H1 (cell line): ENCODE results near the gene CD300C. TPM values are rescaled to one million over a fixed set of nuclear protein-coding genes. Genes with fewer than 3 reads are reported as not detected.

Source experiments
- NANOG ChIP-seq: IDR thresholded peaks from 2 replicates; pipeline ENCODE4 v1.6.1; 2011; ENCODE audit warnings: low read length, low read depth, mild to moderate bottlenecking, inconsistent platforms; ENCODE audit not compliant: insufficient read depth, poor library complexity, severe bottlenecking
- PHF8 ChIP-seq: fragments of 200-600 bp; sonication (generic); conservative IDR thresholded peaks from 2 replicates; pipeline ENCODE4 v1.7.1; 2012; ENCODE audit warnings: low read depth, mild to moderate bottlenecking, inconsistent platforms, low read length, moderate library complexity
- polyA plus RNA-seq, 7 experiments: library from polyadenylated mRNA; depleted of rRNA in 3 of 7; stranded (reverse) in 5 of 7; unstranded in 2 of 7; fragments of >200 nt in 5 of 7; fragments of 200-250 nt in 2 of 7; gene quantifications; 1 replicate in 5 of 7; 2 replicates in 1 of 7; 4 replicates in 1 of 7; pipeline versions ENCODE4 v1.2.1 to v1.2.3, GENCODE V29; 2011 to 2013; ENCODE audit warnings: missing spikeins in 2 of 7, mixed read lengths in 2 of 7
- total RNA-seq: library from RNA; stranded (reverse); fragmentation: NEBNext Ultra II Directional; extraction: Animal tissue kit (Norgen Biotek cat#: 25700); gene quantifications from 2 replicates; pipeline ENCODE4 v1.2.1, GENCODE V29; 2021
- TF ChIP-seq, protein P1 (sequence below): fragments of 300-600 bp; sonication (generic); IDR thresholded peaks from 2 replicates; pipeline ENCODE4 v1.7.1; 2012; ENCODE audit warnings: low read length, moderate library complexity, mild to moderate bottlenecking, inconsistent platforms; ENCODE audit not compliant: insufficient replicate concordance

CD300C gene
- total and polyA plus RNA-seq, 2 of the 8 experiments (the other 6 are each of a cell fraction or from before 2014, with no cell fraction given): not detected

DNA sequence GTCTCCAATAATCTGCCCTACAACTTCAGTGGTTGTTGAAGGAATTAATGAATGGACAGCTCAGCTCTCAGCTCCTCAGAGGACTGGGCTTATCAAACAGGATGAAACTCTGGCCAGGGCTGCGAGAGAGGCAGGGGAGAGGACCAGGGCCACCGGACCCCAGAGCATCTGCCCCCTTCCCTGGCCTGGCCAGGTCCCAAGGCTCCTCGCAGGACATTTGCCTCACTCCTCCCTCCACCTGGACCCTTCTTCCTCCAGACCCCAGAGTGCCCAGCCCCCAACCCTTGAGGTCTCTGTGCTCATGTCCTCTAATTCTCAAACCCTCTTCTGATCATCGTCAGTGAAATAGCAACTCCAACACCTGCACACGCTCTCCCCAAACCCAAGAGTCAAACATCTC is 3.7 kb downstream of the CD300C start (continued):
- TF ChIP-seq, protein P1, sequence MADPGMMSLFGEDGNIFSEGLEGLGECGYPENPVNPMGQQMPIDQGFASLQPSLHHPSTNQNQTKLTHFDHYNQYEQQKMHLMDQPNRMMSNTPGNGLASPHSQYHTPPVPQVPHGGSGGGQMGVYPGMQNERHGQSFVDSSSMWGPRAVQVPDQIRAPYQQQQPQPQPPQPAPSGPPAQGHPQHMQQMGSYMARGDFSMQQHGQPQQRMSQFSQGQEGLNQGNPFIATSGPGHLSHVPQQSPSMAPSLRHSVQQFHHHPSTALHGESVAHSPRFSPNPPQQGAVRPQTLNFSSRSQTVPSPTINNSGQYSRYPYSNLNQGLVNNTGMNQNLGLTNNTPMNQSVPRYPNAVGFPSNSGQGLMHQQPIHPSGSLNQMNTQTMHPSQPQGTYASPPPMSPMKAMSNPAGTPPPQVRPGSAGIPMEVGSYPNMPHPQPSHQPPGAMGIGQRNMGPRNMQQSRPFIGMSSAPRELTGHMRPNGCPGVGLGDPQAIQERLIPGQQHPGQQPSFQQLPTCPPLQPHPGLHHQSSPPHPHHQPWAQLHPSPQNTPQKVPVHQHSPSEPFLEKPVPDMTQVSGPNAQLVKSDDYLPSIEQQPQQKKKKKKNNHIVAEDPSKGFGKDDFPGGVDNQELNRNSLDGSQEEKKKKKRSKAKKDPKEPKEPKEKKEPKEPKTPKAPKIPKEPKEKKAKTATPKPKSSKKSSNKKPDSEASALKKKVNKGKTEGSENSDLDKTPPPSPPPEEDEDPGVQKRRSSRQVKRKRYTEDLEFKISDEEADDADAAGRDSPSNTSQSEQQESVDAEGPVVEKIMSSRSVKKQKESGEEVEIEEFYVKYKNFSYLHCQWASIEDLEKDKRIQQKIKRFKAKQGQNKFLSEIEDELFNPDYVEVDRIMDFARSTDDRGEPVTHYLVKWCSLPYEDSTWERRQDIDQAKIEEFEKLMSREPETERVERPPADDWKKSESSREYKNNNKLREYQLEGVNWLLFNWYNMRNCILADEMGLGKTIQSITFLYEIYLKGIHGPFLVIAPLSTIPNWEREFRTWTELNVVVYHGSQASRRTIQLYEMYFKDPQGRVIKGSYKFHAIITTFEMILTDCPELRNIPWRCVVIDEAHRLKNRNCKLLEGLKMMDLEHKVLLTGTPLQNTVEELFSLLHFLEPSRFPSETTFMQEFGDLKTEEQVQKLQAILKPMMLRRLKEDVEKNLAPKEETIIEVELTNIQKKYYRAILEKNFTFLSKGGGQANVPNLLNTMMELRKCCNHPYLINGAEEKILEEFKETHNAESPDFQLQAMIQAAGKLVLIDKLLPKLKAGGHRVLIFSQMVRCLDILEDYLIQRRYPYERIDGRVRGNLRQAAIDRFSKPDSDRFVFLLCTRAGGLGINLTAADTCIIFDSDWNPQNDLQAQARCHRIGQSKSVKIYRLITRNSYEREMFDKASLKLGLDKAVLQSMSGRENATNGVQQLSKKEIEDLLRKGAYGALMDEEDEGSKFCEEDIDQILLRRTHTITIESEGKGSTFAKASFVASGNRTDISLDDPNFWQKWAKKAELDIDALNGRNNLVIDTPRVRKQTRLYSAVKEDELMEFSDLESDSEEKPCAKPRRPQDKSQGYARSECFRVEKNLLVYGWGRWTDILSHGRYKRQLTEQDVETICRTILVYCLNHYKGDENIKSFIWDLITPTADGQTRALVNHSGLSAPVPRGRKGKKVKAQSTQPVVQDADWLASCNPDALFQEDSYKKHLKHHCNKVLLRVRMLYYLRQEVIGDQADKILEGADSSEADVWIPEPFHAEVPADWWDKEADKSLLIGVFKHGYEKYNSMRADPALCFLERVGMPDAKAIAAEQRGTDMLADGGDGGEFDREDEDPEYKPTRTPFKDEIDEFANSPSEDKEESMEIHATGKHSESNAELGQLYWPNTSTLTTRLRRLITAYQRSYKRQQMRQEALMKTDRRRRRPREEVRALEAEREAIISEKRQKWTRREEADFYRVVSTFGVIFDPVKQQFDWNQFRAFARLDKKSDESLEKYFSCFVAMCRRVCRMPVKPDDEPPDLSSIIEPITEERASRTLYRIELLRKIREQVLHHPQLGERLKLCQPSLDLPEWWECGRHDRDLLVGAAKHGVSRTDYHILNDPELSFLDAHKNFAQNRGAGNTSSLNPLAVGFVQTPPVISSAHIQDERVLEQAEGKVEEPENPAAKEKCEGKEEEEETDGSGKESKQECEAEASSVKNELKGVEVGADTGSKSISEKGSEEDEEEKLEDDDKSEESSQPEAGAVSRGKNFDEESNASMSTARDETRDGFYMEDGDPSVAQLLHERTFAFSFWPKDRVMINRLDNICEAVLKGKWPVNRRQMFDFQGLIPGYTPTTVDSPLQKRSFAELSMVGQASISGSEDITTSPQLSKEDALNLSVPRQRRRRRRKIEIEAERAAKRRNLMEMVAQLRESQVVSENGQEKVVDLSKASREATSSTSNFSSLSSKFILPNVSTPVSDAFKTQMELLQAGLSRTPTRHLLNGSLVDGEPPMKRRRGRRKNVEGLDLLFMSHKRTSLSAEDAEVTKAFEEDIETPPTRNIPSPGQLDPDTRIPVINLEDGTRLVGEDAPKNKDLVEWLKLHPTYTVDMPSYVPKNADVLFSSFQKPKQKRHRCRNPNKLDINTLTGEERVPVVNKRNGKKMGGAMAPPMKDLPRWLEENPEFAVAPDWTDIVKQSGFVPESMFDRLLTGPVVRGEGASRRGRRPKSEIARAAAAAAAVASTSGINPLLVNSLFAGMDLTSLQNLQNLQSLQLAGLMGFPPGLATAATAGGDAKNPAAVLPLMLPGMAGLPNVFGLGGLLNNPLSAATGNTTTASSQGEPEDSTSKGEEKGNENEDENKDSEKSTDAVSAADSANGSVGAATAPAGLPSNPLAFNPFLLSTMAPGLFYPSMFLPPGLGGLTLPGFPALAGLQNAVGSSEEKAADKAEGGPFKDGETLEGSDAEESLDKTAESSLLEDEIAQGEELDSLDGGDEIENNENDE: no peak
- TF ChIP-seq PHF8 (no peak), NANOG (no peak)
